Caco-2 (cell line): Measurements from ENCODE around the gene CDR2. TPM values are rescaled to one million over a fixed set of nuclear protein-coding genes. Genes with fewer than 3 reads are reported as not detected.
"Not testable (repeated sequence)": the region's sequence is repeated elsewhere in the genome, so short reads cannot be mapped to it uniquely, and the experiment has no call there.

Experiments
- BruUV-seq: library from RNA; stranded (reverse); fragments of 400-500 nt; replicated peaks from 2 replicates; lab custom pipeline; 2021; lab: Mats Ljungman, UMichigan
- CTCF ChIA-PET: fragments of 300-600 bp; sonication (Branson Sonifier 250); formaldehyde crosslinking; loops from one replicate; lab custom pipeline; 2022; ENCODE audit warnings: antibody characterized with exemption; lab: Charles Lee
- POLR2A ChIA-PET: fragments of 300-600 bp; sonication (Branson Sonifier 250); formaldehyde crosslinking; loops from one replicate; lab custom pipeline; 2022; ENCODE audit warnings: antibody characterized with exemption; lab: Charles Lee
- DNase-seq, 2 experiments: peaks; one replicate each; pipeline versions ENCODE4 v3.0.0 to v3.0.0-alpha.2; 2020 to 2022
- H3K27me3 ChIP-seq: replicated peaks from 2 replicates; pipeline ENCODE4 v1.6.0; 2011; ENCODE audit warnings: low read length; ENCODE audit not compliant: control insufficient read depth, insufficient read depth
- H3K36me3 ChIP-seq: 2 replicates; pipeline ENCODE4 v1.5.1; 2011; ENCODE audit warnings: low read length; ENCODE audit not compliant: control insufficient read depth, insufficient read depth
- H3K4me1 ChIP-seq: fragments of 250-450 bp; sonication (Bioruptor Pico); 2 replicates; pipeline ENCODE4 v1.5.1; 2020; ENCODE audit warnings: mild to moderate bottlenecking
- H3K4me3 ChIP-seq: 2 replicates; pipeline ENCODE4 v1.5.1; 2011; ENCODE audit warnings: low read depth, mild to moderate bottlenecking, control low read depth, low read length
- H3K9me3 ChIP-seq: fragments of 250-450 bp; sonication (Bioruptor Pico); 2 replicates; pipeline ENCODE4 v1.5.1; 2020; ENCODE audit warnings: mild to moderate bottlenecking, moderate library complexity
- H3K27ac Mint-ChIP-seq: one replicate; pipeline ENCODE4 v1.8.0; 2022; ENCODE audit warnings: mixed read lengths; ENCODE audit not compliant: unreplicated experiment
- H3K27me3 Mint-ChIP-seq: one replicate; pipeline ENCODE4 v1.8.0; 2022; ENCODE audit warnings: mixed read lengths; ENCODE audit not compliant: insufficient read depth, unreplicated experiment
- H3K36me3 Mint-ChIP-seq: one replicate; pipeline ENCODE4 v1.8.0; 2022; ENCODE audit warnings: mild to moderate bottlenecking, mixed read lengths; ENCODE audit not compliant: insufficient read depth, unreplicated experiment
- H3K4me1 Mint-ChIP-seq: one replicate; pipeline ENCODE4 v1.8.0; 2022; ENCODE audit warnings: low read depth, mixed read lengths; ENCODE audit not compliant: unreplicated experiment
- H3K4me3 Mint-ChIP-seq: one replicate; pipeline ENCODE4 v1.8.0; 2022; ENCODE audit warnings: mild to moderate bottlenecking, moderate library complexity, mixed read lengths; ENCODE audit not compliant: unreplicated experiment
- H3K9me3 Mint-ChIP-seq: one replicate; pipeline ENCODE4 v1.8.0; 2022; ENCODE audit warnings: mixed read lengths; ENCODE audit not compliant: unreplicated experiment
- CTCF ChIP-seq, 2 experiments: fragments of 200-600 bp in 1 of 2; IDR thresholded peaks; 1 replicate in 1 of 2; 2 replicates in 1 of 2; pipeline versions ENCODE4 v1.5.1 to v1.8.0; 2011 to 2022; ENCODE audit warnings: antibody characterized with exemption in 1 of 2, control low read depth in 1 of 2, inconsistent platforms in 1 of 2, low read depth in 1 of 2, low read length in 1 of 2, mild to moderate bottlenecking in 1 of 2, moderate library complexity in 1 of 2; ENCODE audit not compliant: insufficient read depth in 1 of 2, severe bottlenecking in 1 of 2, unreplicated experiment in 1 of 2
- intact Hi-C: fragments of 100-400 bp; cut with micrococcal nuclease; formaldehyde crosslinking; loops from one replicate; pipeline ENCODE4 v1.10.0; 2022; ENCODE audit not compliant: unreplicated experiment
- total RNA-seq: library from RNA; stranded (reverse); gene quantifications from 2 replicates; pipeline ENCODE4 v1.2.3, GENCODE V29; 2022

The CDR2 gene
- total RNA-seq, 1 experiment from 2014 or later = 24.3 TPM

GRCh38 chr16:22304411-22304810 is 70.0 kb downstream of the CDR2 start:
- no peak for DNase-seq
- Histone ChIP-seq H3K36me3 (no peaks in the 10 kb centered on the region; the same call in 1 of the 2 replicates), H3K27me3 (no peaks in the 10 kb centered on the region), H3K9me3 (no peaks in the 10 kb centered on the region), H3K4me3 (no peak overlapping the region), H3K4me1 (no peaks in the 10 kb centered on the region)
- BruUV-seq = no TSS peak
- no peak for TF ChIP-seq CTCF (IDR thresholded peaks at IDR 0.05; ENCODE audit: insufficient read depth in 1 of 2, low read depth in 1 of 2, low read length in 1 of 2, severe bottlenecking in 1 of 2, unreplicated experiment in 1 of 2)
- CTCF ChIA-PET = no interaction called here
- POLR2A ChIA-PET = no interaction called here
- Mint-ChIP-seq H3K27ac (no peak overlapping the region), H3K4me3 (no peak overlapping the region), H3K4me1 (peaks cover 5% of the 10 kb centered on the region), H3K27me3 (no peaks in the 10 kb centered on the region), H3K36me3 (peaks cover 48% of the 10 kb centered on the region), H3K9me3 (no peaks in the 10 kb centered on the region)
- intact Hi-C loops = no loop called here

- no peak for DNase-seq
- H3K4me3 Mint-ChIP-seq = no peak overlapping the region
- POLR2A ChIA-PET = no interaction called here
- Histone ChIP-seq H3K27me3 (no peaks in the 10 kb centered on the region), H3K4me1 (peaks cover 5% of the 10 kb centered on the region), H3K9me3 (no peaks in the 10 kb centered on the region), H3K4me3 (no peak overlapping the region), H3K36me3 (no peaks in the 10 kb centered on the region; the same call in 1 of the 2 replicates)
- H3K27me3 Mint-ChIP-seq = no peaks in the 10 kb centered on the region
- BruUV-seq = no TSS peak
- TF ChIP-seq CTCF (IDR thresholded peaks at IDR 0.05; ENCODE audit: insufficient read depth in 1 of 2, low read depth in 1 of 2, low read length in 1 of 2, severe bottlenecking in 1 of 2, unreplicated experiment in 1 of 2) = no peak
- intact Hi-C loops = no loop called here
- peaks cover 51% of the 10 kb centered on the region for H3K36me3 Mint-ChIP-seq
- H3K9me3 Mint-ChIP-seq = no peaks in the 10 kb centered on the region
- no peak overlapping the region for H3K27ac Mint-ChIP-seq
- CTCF ChIA-PET = no interaction called here
- peaks cover 13% of the 10 kb centered on the region for H3K4me1 Mint-ChIP-seq
Measured at GRCh38 chr16:22302776-22303363, 71.5 kb downstream of the CDR2 start.

GRCh38 chr16:22301423-22301822 is 73.0 kb downstream of the CDR2 start:
- DNase-seq, H3K36me3 ChIP-seq, H3K4me1 ChIP-seq, H3K4me3 ChIP-seq, CTCF ChIA-PET, H3K9me3 Mint-ChIP-seq, POLR2A ChIA-PET, H3K4me3 Mint-ChIP-seq, BruUV-seq, H3K27me3 Mint-ChIP-seq, H3K27ac Mint-ChIP-seq, H3K27me3 ChIP-seq, intact Hi-C loops, H3K9me3 ChIP-seq: not testable (repeated sequence)
- peaks cover 59% of the 10 kb centered on the region for H3K36me3 Mint-ChIP-seq
- H3K4me1 Mint-ChIP-seq = peaks cover 13% of the 10 kb centered on the region
